ENCODE results near the gene ATG3. TPM values are rescaled to one million over a fixed set of nuclear protein-coding genes. Genes with fewer than 3 reads are reported as not detected.

ATG3 gene
- total and polyA plus RNA-seq, 12 donors, result 14.0 to 64.3 (median 42.8) TPM

GRCh38 chr3:112598731-112599130, 37.0 kb upstream of the ATG3 start:
- TF ChIP-seq CTCF (IDR thresholded peaks at IDR 0.05), result no peak
- DNase-seq (no peak), ATAC-seq (no peak)
- intact Hi-C loops (cut with DNase I), result no loop called here
- Histone ChIP-seq H3K4me3 (no peak overlapping the region), H3K9me3 (no peaks in the 10 kb centered on the region), H3K4me1 (peaks cover 0 to 3% (median 0%) of the 10 kb centered on the region in 9 donors), H3K36me3 (peaks cover 0 to 45% (median 0%) of the 10 kb centered on the region in 9 donors), H3K27ac (no peak overlapping the region), H3K27me3 (no peaks in the 10 kb centered on the region)

- WGBS, 2 donors, result 96 to 97% methylated on average over 2 of the region's 2 CpGs
- Histone ChIP-seq H3K4me1 (peaks cover 0 to 3% (median 0%) of the 10 kb centered on the region in 9 donors), H3K27ac (no peak overlapping the region), H3K36me3 (peaks cover 0 to 52% (median 6%) of the 10 kb centered on the region in 9 donors), H3K27me3 (no peaks in the 10 kb centered on the region), H3K4me3 (no peak overlapping the region), H3K9me3 (peaks cover 0 to 7% (median 0%) of the 10 kb centered on the region in 11 donors)
- ATAC-seq (no peak), DNase-seq (no peak)
- no peak for TF ChIP-seq CTCF (IDR thresholded peaks at IDR 0.05)
- intact Hi-C loops (cut with DNase I), result no loop called here
These were observed 36.2 kb upstream of the ATG3 start for GRCh38 chr3:112597945-112598344.

GRCh38 chr3:112594856-112595255, 33.1 kb upstream of the ATG3 start:
- DNase-seq (no peak), ATAC-seq (no peak)
- H3K27ac ChIP-seq, result no peak overlapping the region
- no peak overlapping the region for H3K4me3 ChIP-seq
- no peak for TF ChIP-seq CTCF (IDR thresholded peaks at IDR 0.05)
- H3K27me3 ChIP-seq, result no peaks in the 10 kb centered on the region
- peaks cover 0 to 14% (median 0%) of the 10 kb centered on the region in 11 donors for H3K9me3 ChIP-seq
- peaks cover 0 to 62% (median 13%) of the 10 kb centered on the region in 9 donors for H3K36me3 ChIP-seq
- H3K4me1 ChIP-seq, result no peaks in the 10 kb centered on the region
- intact Hi-C loops (cut with DNase I), result no loop called here
- 87 to 94% methylated on average over 2 of the region's 2 CpGs for WGBS, 2 donors

GRCh38 chr3:112593258-112593657, 31.5 kb upstream of the ATG3 start:
- TF ChIP-seq CTCF (IDR thresholded peaks at IDR 0.05), result no peak
- no peaks in the 10 kb centered on the region for H3K27me3 ChIP-seq
- H3K9me3 ChIP-seq, result peaks cover 0 to 14% (median 0%) of the 10 kb centered on the region in 11 donors
- DNase-seq, result no peak
- intact Hi-C loops (cut with DNase I), result no loop called here
- no peak for ATAC-seq
- no peaks in the 10 kb centered on the region for H3K4me1 ChIP-seq
- H3K27ac ChIP-seq, result no peak overlapping the region
- H3K36me3 ChIP-seq, result peaks cover 0 to 76% (median 13%) of the 10 kb centered on the region in 9 donors
- no peak overlapping the region for H3K4me3 ChIP-seq

All from heart right ventricle (tissue), 16 donors.